RKO (cell line): ENCODE data around the gene TMEM167A.

ENCODE experiments used
- DNase-seq: peaks from one replicate; pipeline ENCODE4 v3.0.0-alpha.2; 2016; ENCODE audit warnings: low spot score

TMEM167A gene

GRCh38 chr5:83034528-83035207 is 42.5 kb downstream of the TMEM167A start:
- no peak for DNase-seq

- DNase-seq, result no peak
Observed at GRCh38 chr5:83034036-83034435, 43.2 kb downstream of the TMEM167A start.

- DNase-seq, result no peak
Observed at GRCh38 chr5:83031381-83031780, 45.8 kb downstream of the TMEM167A start.

- DNase-seq, result no peak
Observed at GRCh38 chr5:83029912-83030311, 47.3 kb downstream of the TMEM167A start.

- no peak for DNase-seq
Observed at GRCh38 chr5:83026930-83027687, 50.1 kb downstream of the TMEM167A start.

- no peak for DNase-seq
Observed at GRCh38 chr5:83026516-83026915, 50.7 kb downstream of the TMEM167A start.

GRCh38 chr5:83025690-83026478 is 51.3 kb downstream of the TMEM167A start:
- no peak for DNase-seq

GRCh38 chr5:83022334-83022733 is 54.9 kb downstream of the TMEM167A start:
- DNase-seq, result no peak

GRCh38 chr5:83015676-83016075 is 61.5 kb downstream of the TMEM167A start:
- DNase-seq, result no peak

- DNase-seq, result no peak
Observed at GRCh38 chr5:83011985-83012384, 65.2 kb downstream of the TMEM167A start.

- no peak for DNase-seq
Observed at GRCh38 chr5:83009408-83009807, 67.8 kb downstream of the TMEM167A start.

GRCh38 chr5:83007755-83008154 is 69.4 kb downstream of the TMEM167A start:
- no peak for DNase-seq

- no peak for DNase-seq
Observed at GRCh38 chr5:83006683-83007283, 70.4 kb downstream of the TMEM167A start.

GRCh38 chr5:83003791-83004190 is 73.4 kb downstream of the TMEM167A start:
- DNase-seq, result no peak
